ENCODE results near the gene TIMM50. TPM values are rescaled to one million over a fixed set of nuclear protein-coding genes. Genes with fewer than 3 reads are reported as not detected.
A peak's percentile ranks its signal among the peaks of the same experiment; 100 is the strongest.

Gene TIMM50
- total RNA-seq, 1 donor from 2014 or later = 98.1 TPM

DNA sequence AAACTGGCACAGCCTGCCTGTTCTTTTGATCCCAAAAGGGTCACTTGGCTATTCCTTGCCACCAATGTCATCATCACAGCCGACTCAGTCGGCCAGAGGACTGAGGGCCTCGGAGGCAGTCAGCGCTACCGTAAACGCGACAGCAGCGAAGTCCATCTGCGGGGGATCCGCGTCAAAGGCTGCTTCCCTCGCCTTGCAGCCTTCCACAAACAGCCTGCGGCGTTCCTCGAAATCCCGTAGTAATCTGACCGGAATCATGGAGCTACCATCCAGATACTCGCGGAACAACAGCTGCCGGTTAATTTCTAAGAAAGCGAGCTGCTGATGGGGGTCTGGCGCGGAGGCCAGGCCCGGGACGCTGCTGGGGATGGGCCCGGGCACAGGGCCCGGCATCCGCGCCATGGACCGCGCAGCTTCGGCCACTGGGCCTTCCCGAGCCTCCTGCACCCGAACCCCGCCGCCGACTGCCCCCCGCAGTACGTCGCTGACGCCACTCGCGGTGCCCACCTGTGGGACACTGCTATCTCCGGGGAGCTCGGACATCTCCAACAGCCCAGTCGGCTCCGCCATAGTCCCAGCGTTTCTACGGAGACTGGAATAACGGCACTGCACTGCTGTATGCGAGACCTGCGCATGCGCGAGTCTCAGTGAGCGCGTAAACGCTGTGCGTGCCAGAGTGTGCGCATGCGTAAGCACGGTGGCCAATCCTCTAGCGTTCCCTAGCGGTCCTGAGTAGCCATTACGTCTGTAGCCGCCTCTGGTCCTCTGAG, 51.8 kb downstream of the TIMM50 start, which contains the start of gene EID2B:
EID2B (minus strand) TSS at position 620 of the 770 bp plus-strand sequence; CDS start at position 570, 50 bp downstream.
- peak; percentile 42 for DNase-seq (ENCODE audit: low read depth)
- TF ChIP-seq, protein P1, sequence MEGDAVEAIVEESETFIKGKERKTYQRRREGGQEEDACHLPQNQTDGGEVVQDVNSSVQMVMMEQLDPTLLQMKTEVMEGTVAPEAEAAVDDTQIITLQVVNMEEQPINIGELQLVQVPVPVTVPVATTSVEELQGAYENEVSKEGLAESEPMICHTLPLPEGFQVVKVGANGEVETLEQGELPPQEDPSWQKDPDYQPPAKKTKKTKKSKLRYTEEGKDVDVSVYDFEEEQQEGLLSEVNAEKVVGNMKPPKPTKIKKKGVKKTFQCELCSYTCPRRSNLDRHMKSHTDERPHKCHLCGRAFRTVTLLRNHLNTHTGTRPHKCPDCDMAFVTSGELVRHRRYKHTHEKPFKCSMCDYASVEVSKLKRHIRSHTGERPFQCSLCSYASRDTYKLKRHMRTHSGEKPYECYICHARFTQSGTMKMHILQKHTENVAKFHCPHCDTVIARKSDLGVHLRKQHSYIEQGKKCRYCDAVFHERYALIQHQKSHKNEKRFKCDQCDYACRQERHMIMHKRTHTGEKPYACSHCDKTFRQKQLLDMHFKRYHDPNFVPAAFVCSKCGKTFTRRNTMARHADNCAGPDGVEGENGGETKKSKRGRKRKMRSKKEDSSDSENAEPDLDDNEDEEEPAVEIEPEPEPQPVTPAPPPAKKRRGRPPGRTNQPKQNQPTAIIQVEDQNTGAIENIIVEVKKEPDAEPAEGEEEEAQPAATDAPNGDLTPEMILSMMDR (conservative IDR thresholded peaks at IDR 0.05; ENCODE audit: low read depth, low read length) = peak; percentile 96
- H3K4me3 ChIP-seq (ENCODE audit: low read depth, low read length) = peak within 1 kb of the TSS; percentile 97

- peak overlapping the region; percentile 97 for H3K4me3 ChIP-seq (ENCODE audit: low read depth, low read length)
- TF ChIP-seq, protein P1 (conservative IDR thresholded peaks at IDR 0.05; ENCODE audit: low read depth, low read length) = no peak
- DNase-seq (ENCODE audit: low read depth) = no peak
Measured at GRCh38 chr19:39533003-39533512, 52.4 kb downstream of the TIMM50 start.

DNA sequence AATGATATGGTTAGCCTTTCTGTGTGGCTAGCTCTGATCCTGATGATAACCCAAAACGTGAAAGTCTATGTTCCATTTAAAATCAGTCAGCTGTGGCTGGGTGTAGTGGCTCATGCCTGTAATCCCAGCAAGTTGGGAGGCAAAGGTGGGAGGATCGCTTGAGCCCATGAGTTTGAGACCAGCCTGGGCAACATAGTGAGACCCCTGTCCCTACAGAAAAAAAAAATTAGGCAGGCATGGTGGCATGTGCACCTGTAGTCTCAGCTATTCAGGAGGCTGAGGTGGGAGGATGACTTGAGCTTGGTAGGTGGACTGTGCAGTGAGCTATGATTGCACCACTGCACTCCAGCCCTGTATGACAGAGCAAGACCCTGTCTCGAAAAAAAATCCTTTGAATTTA, 53.2 kb downstream of the TIMM50 start:
- TF ChIP-seq, protein P1 (conservative IDR thresholded peaks at IDR 0.05; ENCODE audit: low read depth, low read length) = no peak
- no peak for DNase-seq (ENCODE audit: low read depth)
- no peak overlapping the region for H3K4me3 ChIP-seq (ENCODE audit: low read depth, low read length)

DNA sequence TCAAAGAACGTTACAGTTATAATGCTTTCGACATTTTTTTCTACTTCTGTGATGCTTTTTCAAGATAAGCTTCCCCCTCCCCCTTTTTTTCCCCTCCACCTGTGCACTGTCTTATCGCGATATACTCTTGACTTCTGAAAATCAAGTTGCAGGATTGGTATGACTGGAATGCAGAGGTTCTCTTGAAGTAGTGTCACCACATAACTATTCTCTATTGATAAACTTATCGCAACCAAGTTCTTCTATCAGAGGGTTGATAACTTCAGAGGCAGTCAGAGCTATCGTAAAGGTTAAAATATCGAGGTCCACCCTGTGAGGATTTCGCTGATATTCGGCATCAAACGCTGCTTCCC, 58.5 kb downstream of the TIMM50 start:
- TF ChIP-seq, protein P1 (conservative IDR thresholded peaks at IDR 0.05; ENCODE audit: low read depth, low read length) = no peak
- DNase-seq (ENCODE audit: low read depth) = peak; percentile 58
- H3K4me3 ChIP-seq (ENCODE audit: low read depth, low read length) = peak overlapping the region; percentile 78

GRCh38 chr19:39539518-39540332, 59.1 kb downstream of the TIMM50 start, which contains the start of gene EID2:
EID2 (minus strand) TSS chr19:39540161; CDS start chr19:39540079, 82 bp downstream.
- TF ChIP-seq, protein P1 (conservative IDR thresholded peaks at IDR 0.05; ENCODE audit: low read depth, low read length) = peak; percentile 73
- peak within 1 kb of the TSS; percentile 78 for H3K4me3 ChIP-seq (ENCODE audit: low read depth, low read length)
- peak; percentile 33 for DNase-seq (ENCODE audit: low read depth)

- TF ChIP-seq, protein P1 (conservative IDR thresholded peaks at IDR 0.05; ENCODE audit: low read depth, low read length) = no peak
- DNase-seq (ENCODE audit: low read depth) = no peak
- peak overlapping the region; percentile 78 for H3K4me3 ChIP-seq (ENCODE audit: low read depth, low read length)
Measured at GRCh38 chr19:39540333-39540673, 59.7 kb downstream of the TIMM50 start.

Other genes with a start within 250 kb of the TIMM50 start
- gene IFNL3, start 235.8 kb upstream of the TIMM50 start, total RNA-seq = not detected in 2 replicates
- not detected in 2 replicates for gene IFNL4, start 232.0 kb upstream of the TIMM50 start, total RNA-seq
- not detected in 2 replicates for gene IFNL2, start 212.4 kb upstream of the TIMM50 start, total RNA-seq
- gene IFNL1, start 184.4 kb upstream of the TIMM50 start, total RNA-seq = not detected in 2 replicates
- 0.06 and 0.29 TPM in 2 replicates for gene LRFN1, start 160.0 kb upstream of the TIMM50 start, total RNA-seq
- not detected in 2 replicates for gene GMFG, start 144.8 kb upstream of the TIMM50 start, total RNA-seq
- 60.0 and 65.6 TPM in 2 replicates for gene SAMD4B, start 138.4 kb upstream of the TIMM50 start, total RNA-seq
- gene PAF1, start 89.7 kb upstream of the TIMM50 start, total RNA-seq = 63.4 and 72.6 TPM in 2 replicates
- gene MED29, start 89.5 kb upstream of the TIMM50 start, total RNA-seq = 20.9 and 34.9 TPM in 2 replicates
- gene ZFP36, start 74.0 kb upstream of the TIMM50 start, total RNA-seq = 9.7 and 10.0 TPM in 2 replicates
- 17.7 and 22.3 TPM in 2 replicates for gene PLEKHG2, start 68.2 kb upstream of the TIMM50 start, total RNA-seq
- gene RPS16, start 44.9 kb upstream of the TIMM50 start, total RNA-seq = 2,362 and 2,974 TPM in 2 replicates
- 115 and 126 TPM in 2 replicates for gene SUPT5H, start 35.3 kb upstream of the TIMM50 start, total RNA-seq
- gene DLL3, start 18.1 kb downstream of the TIMM50 start, total RNA-seq = 2.9 and 4.1 TPM in 2 replicates
- gene SELENOV, start 34.3 kb downstream of the TIMM50 start, total RNA-seq = 0.17 TPM in 1 of 2 replicates, not detected in the other
- 1.8 and 2.0 TPM in 2 replicates for gene EID2B, start 52.0 kb downstream of the TIMM50 start, total RNA-seq
- gene EID2, start 59.3 kb downstream of the TIMM50 start, total RNA-seq = 12.3 and 20.8 TPM in 2 replicates
- gene LGALS13, start 121.7 kb downstream of the TIMM50 start, total RNA-seq = not detected in 2 replicates
- not detected in 2 replicates for gene LGALS16, start 175.1 kb downstream of the TIMM50 start, total RNA-seq
- gene LGALS14, start 223.6 kb downstream of the TIMM50 start, total RNA-seq = not detected in 2 replicates